GM23338 (cell line): ENCODE data around the gene ANKRD45. TPM values are rescaled to one million over a fixed set of nuclear protein-coding genes. Genes with fewer than 3 reads are reported as not detected.

Experiments
- ATAC-seq: fragments of 200-7000 bp; cut with Tn5 transposase; 3 replicates; pipeline ENCODE4 v1.9.1; 2020
- DNase-seq: peaks from one replicate; pipeline ENCODE4 v3.0.0-alpha.2; 2015; ENCODE audit warnings: low spot score
- H2AFZ ChIP-seq: fragments of 200-600 bp; sonication (generic); 2 replicates; pipeline ENCODE4 v1.8.0; 2016; ENCODE audit warnings: antibody characterized with exemption, mild to moderate bottlenecking, moderate library complexity
- H3F3A ChIP-seq: fragments of 200-600 bp; sonication (generic); replicated peaks from 2 replicates; pipeline ENCODE4 v1.8.0; 2017; ENCODE audit warnings: antibody characterized with exemption, mixed run types, low read depth
- H3K27ac ChIP-seq: fragments of 200-600 bp; sonication (generic); 2 replicates; pipeline ENCODE4 v1.6.1; 2016; ENCODE audit warnings: low read depth
- H3K27me3 ChIP-seq: fragments of 200-600 bp; sonication (generic); 2 replicates; pipeline ENCODE4 v1.8.0; 2016; ENCODE audit warnings: mild to moderate bottlenecking, mixed run types, moderate library complexity; ENCODE audit not compliant: insufficient read depth
- H3K36me3 ChIP-seq: fragments of 200-600 bp; sonication (generic); 2 replicates; pipeline ENCODE4 v1.8.0; 2016; ENCODE audit warnings: mild to moderate bottlenecking; ENCODE audit not compliant: insufficient read depth
- H3K4me1 ChIP-seq: fragments of 200-600 bp; sonication (generic); 2 replicates; pipeline ENCODE4 v1.8.0; 2016; ENCODE audit warnings: mild to moderate bottlenecking, moderate library complexity; ENCODE audit not compliant: insufficient read depth
- H3K4me2 ChIP-seq: fragments of 200-600 bp; sonication (generic); 2 replicates; pipeline ENCODE4 v1.7.1; 2017; ENCODE audit warnings: mixed run types
- H3K4me3 ChIP-seq: fragments of 200-600 bp; sonication (generic); 2 replicates; pipeline ENCODE4 v1.6.1; 2016; ENCODE audit warnings: mixed run types
- H3K79me2 ChIP-seq: fragments of 200-600 bp; sonication (generic); replicated peaks from 2 replicates; pipeline ENCODE4 v1.8.0; 2017; ENCODE audit warnings: mild to moderate bottlenecking; ENCODE audit not compliant: insufficient read depth
- H3K9me2 ChIP-seq: fragments of 200-600 bp; sonication (generic); 2 replicates; pipeline ENCODE4 v1.8.0; 2017; ENCODE audit not compliant: insufficient read depth
- H4K20me1 ChIP-seq: fragments of 200-600 bp; sonication (generic); replicated peaks from 2 replicates; pipeline ENCODE4 v1.8.0; 2017; ENCODE audit warnings: mild to moderate bottlenecking; ENCODE audit not compliant: insufficient read depth
- H3K27ac Mint-ChIP-seq: 2 replicates; pipeline ENCODE4 v1.8.0; 2020; ENCODE audit warnings: inconsistent platforms, mild to moderate bottlenecking, moderate library complexity, mixed read lengths
- H3K27me3 Mint-ChIP-seq: 3 replicates; pipeline ENCODE4 v1.8.0; 2022; ENCODE audit warnings: low read depth, mild to moderate bottlenecking, moderate library complexity, mixed read lengths, inconsistent platforms; ENCODE audit not compliant: insufficient read depth, poor library complexity
- H3K36me3 Mint-ChIP-seq: 3 replicates; pipeline ENCODE4 v1.8.0; 2021; ENCODE audit warnings: low read depth, mild to moderate bottlenecking, inconsistent platforms, moderate library complexity, mixed read lengths
- H3K4me1 Mint-ChIP-seq: 3 replicates; pipeline ENCODE4 v1.8.0; 2020; ENCODE audit warnings: mild to moderate bottlenecking, inconsistent platforms, mixed read lengths
- H3K4me3 Mint-ChIP-seq: 3 replicates; pipeline ENCODE4 v1.8.0; 2021; ENCODE audit warnings: moderate library complexity, mild to moderate bottlenecking, inconsistent platforms, mixed read lengths
- H3K9me3 Mint-ChIP-seq: 3 replicates; pipeline ENCODE4 v1.8.0; 2020; ENCODE audit warnings: moderate library complexity, mild to moderate bottlenecking, inconsistent platforms, mixed read lengths
- CREB1 ChIP-seq: fragments of 250-450 bp; sonication (Bioruptor Pico); IDR thresholded peaks from 2 replicates; pipeline ENCODE4 v1.5.0; 2020; ENCODE audit warnings: low read depth, mild to moderate bottlenecking, moderate library complexity
- EZH2 ChIP-seq: fragments of 200-600 bp; sonication (generic); IDR thresholded peaks from one replicate; pipeline ENCODE4 v1.8.0; 2017; ENCODE audit warnings: antibody characterized with exemption, mild to moderate bottlenecking, low read depth; ENCODE audit not compliant: unreplicated experiment
- EZH2phosphoT487 ChIP-seq: fragments of 200-600 bp; sonication (generic); IDR thresholded peaks from one replicate; pipeline ENCODE4 v1.8.1; 2018; ENCODE audit warnings: antibody characterized with exemption; ENCODE audit not compliant: unreplicated experiment
- JUNB ChIP-seq: IDR thresholded peaks from one replicate; pipeline ENCODE4 v1.6.1; 2016; ENCODE audit warnings: antibody characterized with exemption; ENCODE audit not compliant: unreplicated experiment
- NANOG ChIP-seq: IDR thresholded peaks from 2 replicates; pipeline ENCODE4 v1.6.1; 2016; ENCODE audit warnings: antibody characterized with exemption, borderline replicate concordance
- POLR2AphosphoS5 ChIP-seq: IDR thresholded peaks from 2 replicates; pipeline ENCODE4 v1.6.1; 2016; ENCODE audit warnings: antibody characterized with exemption, low read depth
- STAT1 ChIP-seq: IDR thresholded peaks from one replicate; pipeline ENCODE4 v1.6.1; 2016; ENCODE audit warnings: antibody characterized with exemption; ENCODE audit not compliant: unreplicated experiment
- ZNF114 ChIP-seq: fragments of 250-450 bp; sonication (Bioruptor Pico); IDR thresholded peaks from 2 replicates; pipeline ENCODE4 v1.5.0; 2020; ENCODE audit warnings: mild to moderate bottlenecking, moderate library complexity
- ZNF331 ChIP-seq: fragments of 250-450 bp; sonication (Bioruptor Pico); IDR thresholded peaks from 2 replicates; pipeline ENCODE4 v1.5.0; 2020; ENCODE audit warnings: low read depth, mild to moderate bottlenecking, moderate library complexity
- polyA plus RNA-seq: library from polyadenylated mRNA; unstranded; fragments of >200 nt; fragmentation: Nextera tagmentation; extraction: Ambion mirVana; gene quantifications from 2 replicates; pipeline ENCODE4 v1.2.1, GENCODE V29; 2016
- total RNA-seq: library from RNA; depleted of rRNA; stranded (reverse); fragments of >200 nt; shearing (Covaris generic); gene quantifications from 2 replicates; pipeline ENCODE4 v1.2.3, GENCODE V29; 2014
- TF ChIP-seq, protein P1 (sequence below), 2 experiments: fragments of 200-600 bp in 1 of 2; sonication (generic) in 1 of 2; conservative IDR thresholded peaks; 2 replicates each; pipeline versions ENCODE4 v1.5.1 to v1.6.1; 2016 to 2017; ENCODE audit warnings: antibody characterized with exemption in 2 of 2, low read depth in 2 of 2, mild to moderate bottlenecking in 2 of 2, moderate library complexity in 1 of 2
- TF ChIP-seq, protein P2 (sequence below): IDR thresholded peaks from 2 replicates; pipeline ENCODE4 v1.6.1; 2016; ENCODE audit warnings: antibody characterized with exemption
- TF ChIP-seq, protein P3 (sequence below): IDR thresholded peaks from one replicate; pipeline ENCODE4 v1.6.1; 2018; ENCODE audit warnings: antibody characterized with exemption; ENCODE audit not compliant: unreplicated experiment
- TF ChIP-seq, protein P4 (sequence below): fragments of 250-450 bp; sonication (Bioruptor Pico); IDR thresholded peaks from 2 replicates; pipeline ENCODE4 v1.5.0; 2020; ENCODE audit warnings: mild to moderate bottlenecking, moderate library complexity

ANKRD45 gene
- total and polyA plus RNA-seq, 2 experiments from 2014 or later: 1.5 to 2.3 TPM

DNA sequence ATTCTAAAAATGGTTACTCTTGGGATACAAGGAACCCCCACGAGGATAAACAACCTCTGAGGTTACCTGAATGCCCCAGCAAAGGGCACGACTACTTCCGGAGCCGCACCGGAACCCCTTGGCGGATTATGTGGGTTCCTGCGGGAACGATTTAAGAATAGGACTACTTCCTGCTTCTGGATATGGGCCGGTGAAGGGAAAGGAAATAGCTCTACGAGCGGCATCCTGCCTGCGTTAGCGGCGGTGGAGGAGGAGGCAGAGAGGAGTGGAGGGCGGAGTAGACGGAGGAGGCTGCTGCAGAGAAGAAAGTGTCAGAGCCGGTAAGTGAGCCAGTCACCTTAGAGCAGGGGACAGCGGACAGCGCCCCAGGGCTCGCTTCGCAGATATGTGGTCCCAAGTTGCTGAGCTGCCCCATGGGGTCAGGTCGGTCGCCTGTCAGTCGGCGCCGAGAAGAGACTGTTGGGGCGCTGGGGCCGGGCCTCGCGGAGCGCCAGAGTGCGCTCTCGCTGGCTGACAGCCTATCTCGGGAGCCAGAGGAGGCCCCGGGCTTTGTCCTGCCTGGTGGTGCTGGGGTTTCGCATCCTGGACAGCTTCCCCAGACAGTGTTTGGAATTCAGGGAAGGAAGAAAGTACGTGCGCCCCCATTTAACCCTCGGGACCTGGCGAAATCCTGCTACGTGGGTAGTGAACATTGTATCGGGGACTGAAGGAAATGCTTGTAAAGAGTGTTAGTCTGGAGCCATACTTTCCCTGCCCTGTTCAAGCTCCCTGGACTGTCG, 45.3 kb upstream of the ANKRD45 start, which contains the start of gene KLHL20:
Gene KLHL20, plus strand, starts transcription at position 223 of the 779 bp plus-strand sequence. CDS start 1,063 bp downstream, outside the sequence.
- Mint-ChIP-seq H3K27ac (peak within 1 kb of the TSS; percentile 46), H3K36me3 (no peaks in the 10 kb centered on the region; the same call in 2 of the 3 replicates), H3K4me3 (peak within 1 kb of the TSS; percentile 96), H3K9me3 (no peaks in the 10 kb centered on the region; the same call in 2 of the 3 replicates), H3K4me1 (peaks cover 11% of the 10 kb centered on the region; the same call in 2 of the 3 replicates), H3K27me3 (peaks cover 5% of the 10 kb centered on the region)
- Histone ChIP-seq H4K20me1 (no peaks in the 10 kb centered on the region), H3K36me3 (no peaks in the 10 kb centered on the region), H3F3A (peaks cover 5% of the 10 kb centered on the region), H3K79me2 (peaks cover 27% of the 10 kb centered on the region), H3K9me2 (peaks cover 11% of the 10 kb centered on the region), H3K4me2 (peak within 1 kb of the TSS; percentile 95), H3K27me3 (peaks cover 22% of the 10 kb centered on the region; the same call in 1 of the 2 replicates), H2AFZ (peak within 1 kb of the TSS; percentile 98), H3K4me1 (peaks cover 9% of the 10 kb centered on the region), H3K27ac (peak within 1 kb of the TSS; percentile 46; the same call in 1 of the 2 replicates), H3K4me3 (peak within 1 kb of the TSS; percentile 90)
- ATAC-seq: peak; percentile 97
- DNase-seq: peak; percentile 94
- TF ChIP-seq ZNF331 (CRISPR knock-in tag) (0 out of 2 replicates have a peak, but pooled peaks have one; percentile 21), EZH2 (no peak), POLR2AphosphoS5 (peak; percentile 94), EZH2phosphoT487 (no peak), NANOG (peak; percentile 32; the same call in 1 of the 2 replicates), ZNF114 (CRISPR knock-in tag) (peak; percentile 93), JUNB (no peak), CREB1 (peak; percentile 77), STAT1 (no peak)
- TF ChIP-seq, protein P1, sequence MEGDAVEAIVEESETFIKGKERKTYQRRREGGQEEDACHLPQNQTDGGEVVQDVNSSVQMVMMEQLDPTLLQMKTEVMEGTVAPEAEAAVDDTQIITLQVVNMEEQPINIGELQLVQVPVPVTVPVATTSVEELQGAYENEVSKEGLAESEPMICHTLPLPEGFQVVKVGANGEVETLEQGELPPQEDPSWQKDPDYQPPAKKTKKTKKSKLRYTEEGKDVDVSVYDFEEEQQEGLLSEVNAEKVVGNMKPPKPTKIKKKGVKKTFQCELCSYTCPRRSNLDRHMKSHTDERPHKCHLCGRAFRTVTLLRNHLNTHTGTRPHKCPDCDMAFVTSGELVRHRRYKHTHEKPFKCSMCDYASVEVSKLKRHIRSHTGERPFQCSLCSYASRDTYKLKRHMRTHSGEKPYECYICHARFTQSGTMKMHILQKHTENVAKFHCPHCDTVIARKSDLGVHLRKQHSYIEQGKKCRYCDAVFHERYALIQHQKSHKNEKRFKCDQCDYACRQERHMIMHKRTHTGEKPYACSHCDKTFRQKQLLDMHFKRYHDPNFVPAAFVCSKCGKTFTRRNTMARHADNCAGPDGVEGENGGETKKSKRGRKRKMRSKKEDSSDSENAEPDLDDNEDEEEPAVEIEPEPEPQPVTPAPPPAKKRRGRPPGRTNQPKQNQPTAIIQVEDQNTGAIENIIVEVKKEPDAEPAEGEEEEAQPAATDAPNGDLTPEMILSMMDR (conservative IDR thresholded peaks at IDR 0.05; ENCODE audit: low read depth in 2 of 2): 0 out of 4 replicates have a peak, but pooled peaks of 1 of the 2 experiments have one; percentile 5
- TF ChIP-seq, protein P2, sequence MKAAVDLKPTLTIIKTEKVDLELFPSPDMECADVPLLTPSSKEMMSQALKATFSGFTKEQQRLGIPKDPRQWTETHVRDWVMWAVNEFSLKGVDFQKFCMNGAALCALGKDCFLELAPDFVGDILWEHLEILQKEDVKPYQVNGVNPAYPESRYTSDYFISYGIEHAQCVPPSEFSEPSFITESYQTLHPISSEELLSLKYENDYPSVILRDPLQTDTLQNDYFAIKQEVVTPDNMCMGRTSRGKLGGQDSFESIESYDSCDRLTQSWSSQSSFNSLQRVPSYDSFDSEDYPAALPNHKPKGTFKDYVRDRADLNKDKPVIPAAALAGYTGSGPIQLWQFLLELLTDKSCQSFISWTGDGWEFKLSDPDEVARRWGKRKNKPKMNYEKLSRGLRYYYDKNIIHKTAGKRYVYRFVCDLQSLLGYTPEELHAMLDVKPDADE: peak; percentile 85
- TF ChIP-seq, protein P3, sequence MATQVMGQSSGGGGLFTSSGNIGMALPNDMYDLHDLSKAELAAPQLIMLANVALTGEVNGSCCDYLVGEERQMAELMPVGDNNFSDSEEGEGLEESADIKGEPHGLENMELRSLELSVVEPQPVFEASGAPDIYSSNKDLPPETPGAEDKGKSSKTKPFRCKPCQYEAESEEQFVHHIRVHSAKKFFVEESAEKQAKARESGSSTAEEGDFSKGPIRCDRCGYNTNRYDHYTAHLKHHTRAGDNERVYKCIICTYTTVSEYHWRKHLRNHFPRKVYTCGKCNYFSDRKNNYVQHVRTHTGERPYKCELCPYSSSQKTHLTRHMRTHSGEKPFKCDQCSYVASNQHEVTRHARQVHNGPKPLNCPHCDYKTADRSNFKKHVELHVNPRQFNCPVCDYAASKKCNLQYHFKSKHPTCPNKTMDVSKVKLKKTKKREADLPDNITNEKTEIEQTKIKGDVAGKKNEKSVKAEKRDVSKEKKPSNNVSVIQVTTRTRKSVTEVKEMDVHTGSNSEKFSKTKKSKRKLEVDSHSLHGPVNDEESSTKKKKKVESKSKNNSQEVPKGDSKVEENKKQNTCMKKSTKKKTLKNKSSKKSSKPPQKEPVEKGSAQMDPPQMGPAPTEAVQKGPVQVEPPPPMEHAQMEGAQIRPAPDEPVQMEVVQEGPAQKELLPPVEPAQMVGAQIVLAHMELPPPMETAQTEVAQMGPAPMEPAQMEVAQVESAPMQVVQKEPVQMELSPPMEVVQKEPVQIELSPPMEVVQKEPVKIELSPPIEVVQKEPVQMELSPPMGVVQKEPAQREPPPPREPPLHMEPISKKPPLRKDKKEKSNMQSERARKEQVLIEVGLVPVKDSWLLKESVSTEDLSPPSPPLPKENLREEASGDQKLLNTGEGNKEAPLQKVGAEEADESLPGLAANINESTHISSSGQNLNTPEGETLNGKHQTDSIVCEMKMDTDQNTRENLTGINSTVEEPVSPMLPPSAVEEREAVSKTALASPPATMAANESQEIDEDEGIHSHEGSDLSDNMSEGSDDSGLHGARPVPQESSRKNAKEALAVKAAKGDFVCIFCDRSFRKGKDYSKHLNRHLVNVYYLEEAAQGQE: peak; percentile 31
- TF ChIP-seq, protein P4, sequence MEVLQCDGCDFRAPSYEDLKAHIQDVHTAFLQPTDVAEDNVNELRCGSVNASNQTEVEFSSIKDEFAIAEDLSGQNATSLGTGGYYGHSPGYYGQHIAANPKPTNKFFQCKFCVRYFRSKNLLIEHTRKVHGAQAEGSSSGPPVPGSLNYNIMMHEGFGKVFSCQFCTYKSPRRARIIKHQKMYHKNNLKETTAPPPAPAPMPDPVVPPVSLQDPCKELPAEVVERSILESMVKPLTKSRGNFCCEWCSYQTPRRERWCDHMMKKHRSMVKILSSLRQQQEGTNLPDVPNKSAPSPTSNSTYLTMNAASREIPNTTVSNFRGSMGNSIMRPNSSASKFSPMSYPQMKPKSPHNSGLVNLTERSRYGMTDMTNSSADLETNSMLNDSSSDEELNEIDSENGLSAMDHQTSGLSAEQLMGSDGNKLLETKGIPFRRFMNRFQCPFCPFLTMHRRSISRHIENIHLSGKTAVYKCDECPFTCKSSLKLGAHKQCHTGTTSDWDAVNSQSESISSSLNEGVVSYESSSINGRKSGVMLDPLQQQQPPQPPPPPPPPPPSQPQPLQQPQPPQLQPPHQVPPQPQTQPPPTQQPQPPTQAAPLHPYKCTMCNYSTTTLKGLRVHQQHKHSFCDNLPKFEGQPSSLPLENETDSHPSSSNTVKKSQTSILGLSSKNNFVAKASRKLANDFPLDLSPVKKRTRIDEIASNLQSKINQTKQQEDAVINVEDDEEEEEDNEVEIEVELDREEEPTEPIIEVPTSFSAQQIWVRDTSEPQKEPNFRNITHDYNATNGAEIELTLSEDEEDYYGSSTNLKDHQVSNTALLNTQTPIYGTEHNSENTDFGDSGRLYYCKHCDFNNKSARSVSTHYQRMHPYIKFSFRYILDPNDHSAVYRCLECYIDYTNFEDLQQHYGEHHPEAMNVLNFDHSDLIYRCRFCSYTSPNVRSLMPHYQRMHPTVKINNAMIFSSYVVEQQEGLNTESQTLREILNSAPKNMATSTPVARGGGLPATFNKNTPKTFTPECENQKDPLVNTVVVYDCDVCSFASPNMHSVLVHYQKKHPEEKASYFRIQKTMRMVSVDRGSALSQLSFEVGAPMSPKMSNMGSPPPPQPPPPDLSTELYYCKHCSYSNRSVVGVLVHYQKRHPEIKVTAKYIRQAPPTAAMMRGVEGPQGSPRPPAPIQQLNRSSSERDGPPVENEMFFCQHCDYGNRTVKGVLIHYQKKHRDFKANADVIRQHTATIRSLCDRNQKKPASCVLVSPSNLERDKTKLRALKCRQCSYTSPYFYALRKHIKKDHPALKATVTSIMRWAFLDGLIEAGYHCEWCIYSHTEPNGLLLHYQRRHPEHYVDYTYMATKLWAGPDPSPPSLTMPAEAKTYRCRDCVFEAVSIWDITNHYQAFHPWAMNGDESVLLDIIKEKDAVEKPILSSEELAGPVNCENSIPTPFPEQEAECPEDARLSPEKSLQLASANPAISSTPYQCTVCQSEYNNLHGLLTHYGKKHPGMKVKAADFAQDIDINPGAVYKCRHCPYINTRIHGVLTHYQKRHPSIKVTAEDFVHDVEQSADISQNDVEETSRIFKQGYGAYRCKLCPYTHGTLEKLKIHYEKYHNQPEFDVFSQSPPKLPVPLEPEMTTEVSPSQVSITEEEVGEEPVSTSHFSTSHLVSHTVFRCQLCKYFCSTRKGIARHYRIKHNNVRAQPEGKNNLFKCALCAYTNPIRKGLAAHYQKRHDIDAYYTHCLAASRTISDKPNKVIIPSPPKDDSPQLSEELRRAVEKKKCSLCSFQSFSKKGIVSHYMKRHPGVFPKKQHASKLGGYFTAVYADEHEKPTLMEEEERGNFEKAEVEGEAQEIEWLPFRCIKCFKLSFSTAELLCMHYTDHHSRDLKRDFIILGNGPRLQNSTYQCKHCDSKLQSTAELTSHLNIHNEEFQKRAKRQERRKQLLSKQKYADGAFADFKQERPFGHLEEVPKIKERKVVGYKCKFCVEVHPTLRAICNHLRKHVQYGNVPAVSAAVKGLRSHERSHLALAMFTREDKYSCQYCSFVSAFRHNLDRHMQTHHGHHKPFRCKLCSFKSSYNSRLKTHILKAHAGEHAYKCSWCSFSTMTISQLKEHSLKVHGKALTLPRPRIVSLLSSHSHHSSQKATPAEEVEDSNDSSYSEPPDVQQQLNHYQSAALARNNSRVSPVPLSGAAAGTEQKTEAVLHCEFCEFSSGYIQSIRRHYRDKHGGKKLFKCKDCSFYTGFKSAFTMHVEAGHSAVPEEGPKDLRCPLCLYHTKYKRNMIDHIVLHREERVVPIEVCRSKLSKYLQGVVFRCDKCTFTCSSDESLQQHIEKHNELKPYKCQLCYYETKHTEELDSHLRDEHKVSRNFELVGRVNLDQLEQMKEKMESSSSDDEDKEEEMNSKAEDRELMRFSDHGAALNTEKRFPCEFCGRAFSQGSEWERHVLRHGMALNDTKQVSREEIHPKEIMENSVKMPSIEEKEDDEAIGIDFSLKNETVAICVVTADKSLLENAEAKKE (CRISPR knock-in tag): no peak
